Activated naive CD8-positive, alpha-beta T cell treated with anti-CD3 and anti-CD28 coated beads, Interleukin-2, amount 50 U/mL, for 24 hours (primary cell): ENCODE results near the gene OXCT1.
"Not testable (repeated sequence)": the region's sequence is repeated elsewhere in the genome, so short reads cannot be mapped to it uniquely, and the experiment has no call there.

Source experiments
- ATAC-seq: fragments of 150-1000 bp; cut with Tn5 transposase; one replicate; pipeline ENCODE4 v1.10.0; 2021
- DNase-seq: peaks from one replicate; pipeline ENCODE4 v3.0.0; 2021
- H3K27ac Mint-ChIP-seq: one replicate; pipeline ENCODE4 v1.8.0; 2021; ENCODE audit warnings: mild to moderate bottlenecking, mixed read lengths
- H3K27me3 Mint-ChIP-seq: one replicate; pipeline ENCODE4 v1.8.0; 2021; ENCODE audit warnings: mixed read lengths
- H3K36me3 Mint-ChIP-seq: one replicate; pipeline ENCODE4 v1.8.0; 2021; ENCODE audit warnings: low read depth, mixed read lengths
- H3K4me1 Mint-ChIP-seq: one replicate; pipeline ENCODE4 v1.8.0; 2021; ENCODE audit warnings: mixed read lengths
- H3K4me3 Mint-ChIP-seq: one replicate; pipeline ENCODE4 v1.8.0; 2021; ENCODE audit warnings: mild to moderate bottlenecking, moderate library complexity, mixed read lengths
- H3K9me3 Mint-ChIP-seq: one replicate; pipeline ENCODE4 v1.8.0; 2021; ENCODE audit warnings: mixed read lengths

Gene OXCT1

GRCh38 chr5:41852293-41852692 lies 17.9 kb downstream of the OXCT1 start:
- peaks cover 25% of the 10 kb centered on the region for H3K4me1 Mint-ChIP-seq
- DNase-seq, result no peak
- peak overlapping the region; percentile 31 for H3K27ac Mint-ChIP-seq
- peaks cover 55% of the 10 kb centered on the region for H3K36me3 Mint-ChIP-seq
- H3K9me3 Mint-ChIP-seq, result no peaks in the 10 kb centered on the region
- H3K27me3 Mint-ChIP-seq, result no peaks in the 10 kb centered on the region
- no peak overlapping the region for H3K4me3 Mint-ChIP-seq
- no peak for ATAC-seq

- Mint-ChIP-seq H3K4me3 (peak overlapping the region; percentile 5), H3K27ac (peak overlapping the region; percentile 93), H3K36me3 (peaks cover 59% of the 10 kb centered on the region), H3K27me3 (no peaks in the 10 kb centered on the region), H3K9me3 (no peaks in the 10 kb centered on the region), H3K4me1 (peaks cover 25% of the 10 kb centered on the region)
- DNase-seq (no peak), ATAC-seq (peak; percentile 82)
Measured at GRCh38 chr5:41851116-41851515, 19.1 kb downstream of the OXCT1 start.

- no peak for DNase-seq
- ATAC-seq, result no peak
- Mint-ChIP-seq H3K4me3 (no peak overlapping the region), H3K4me1 (peaks cover 25% of the 10 kb centered on the region), H3K36me3 (peaks cover 52% of the 10 kb centered on the region), H3K27ac (no peak overlapping the region), H3K27me3 (no peaks in the 10 kb centered on the region), H3K9me3 (no peaks in the 10 kb centered on the region)
Measured at GRCh38 chr5:41848983-41849382, 21.2 kb downstream of the OXCT1 start.

- H3K27me3 Mint-ChIP-seq, ATAC-seq, H3K4me3 Mint-ChIP-seq, H3K27ac Mint-ChIP-seq, DNase-seq, H3K9me3 Mint-ChIP-seq: not testable (repeated sequence)
- H3K36me3 Mint-ChIP-seq, result peaks cover 33% of the 10 kb centered on the region
- peaks cover 13% of the 10 kb centered on the region for H3K4me1 Mint-ChIP-seq
Measured at GRCh38 chr5:41845751-41846150, 24.5 kb downstream of the OXCT1 start.

- ATAC-seq (no peak), DNase-seq (no peak)
- Mint-ChIP-seq H3K4me3 (no peak overlapping the region), H3K27ac (no peak overlapping the region), H3K27me3 (no peaks in the 10 kb centered on the region), H3K36me3 (peaks cover 31% of the 10 kb centered on the region), H3K9me3 (no peaks in the 10 kb centered on the region), H3K4me1 (peaks cover 13% of the 10 kb centered on the region)
Measured at GRCh38 chr5:41844502-41844901, 25.7 kb downstream of the OXCT1 start.

- H3K4me3 Mint-ChIP-seq, result no peak overlapping the region
- ATAC-seq, result no peak
- no peaks in the 10 kb centered on the region for H3K9me3 Mint-ChIP-seq
- H3K4me1 Mint-ChIP-seq, result peaks cover 13% of the 10 kb centered on the region
- DNase-seq, result no peak
- H3K27me3 Mint-ChIP-seq, result no peaks in the 10 kb centered on the region
- no peak overlapping the region for H3K27ac Mint-ChIP-seq
- H3K36me3 Mint-ChIP-seq, result peaks cover 30% of the 10 kb centered on the region
Measured at GRCh38 chr5:41843456-41844370, 26.5 kb downstream of the OXCT1 start.

GRCh38 chr5:41842777-41843176 lies 27.4 kb downstream of the OXCT1 start:
- peaks cover 38% of the 10 kb centered on the region for H3K36me3 Mint-ChIP-seq
- no peak overlapping the region for H3K27ac Mint-ChIP-seq
- no peaks in the 10 kb centered on the region for H3K27me3 Mint-ChIP-seq
- peaks cover 17% of the 10 kb centered on the region for H3K4me1 Mint-ChIP-seq
- no peak for DNase-seq
- no peaks in the 10 kb centered on the region for H3K9me3 Mint-ChIP-seq
- no peak overlapping the region for H3K4me3 Mint-ChIP-seq
- ATAC-seq, result no peak

GRCh38 chr5:41841325-41841724 lies 28.9 kb downstream of the OXCT1 start:
- no peak for ATAC-seq

GRCh38 chr5:41840251-41840650 lies 30.0 kb downstream of the OXCT1 start:
- DNase-seq, result no peak
- H3K4me3 Mint-ChIP-seq, result no peak overlapping the region
- H3K4me1 Mint-ChIP-seq, result peaks cover 27% of the 10 kb centered on the region
- H3K36me3 Mint-ChIP-seq, result peaks cover 38% of the 10 kb centered on the region
- H3K27ac Mint-ChIP-seq, result no peak overlapping the region
- no peaks in the 10 kb centered on the region for H3K9me3 Mint-ChIP-seq
- ATAC-seq, result no peak
- H3K27me3 Mint-ChIP-seq, result no peaks in the 10 kb centered on the region

More at GRCh38 chr5:41841325-41841724, 28.9 kb downstream of the OXCT1 start:
- H3K27me3 Mint-ChIP-seq, result no peaks in the 10 kb centered on the region
- no peak for DNase-seq
- no peak overlapping the region for H3K4me3 Mint-ChIP-seq
- no peak overlapping the region for H3K27ac Mint-ChIP-seq
- no peaks in the 10 kb centered on the region for H3K9me3 Mint-ChIP-seq
- peaks cover 21% of the 10 kb centered on the region for H3K4me1 Mint-ChIP-seq
- H3K36me3 Mint-ChIP-seq, result peaks cover 38% of the 10 kb centered on the region

GRCh38 chr5:41837793-41838192 lies 32.4 kb downstream of the OXCT1 start:
- H3K36me3 Mint-ChIP-seq, result peaks cover 56% of the 10 kb centered on the region

GRCh38 chr5:41835645-41836044 lies 34.6 kb downstream of the OXCT1 start:
- ATAC-seq, result peak; percentile 93
- H3K27me3 Mint-ChIP-seq, result no peaks in the 10 kb centered on the region
- H3K36me3 Mint-ChIP-seq, result peaks cover 66% of the 10 kb centered on the region
- H3K4me3 Mint-ChIP-seq, result no peak overlapping the region
- H3K9me3 Mint-ChIP-seq, result no peaks in the 10 kb centered on the region
- peaks cover 21% of the 10 kb centered on the region for H3K4me1 Mint-ChIP-seq
- peak; percentile 20 for DNase-seq
- H3K27ac Mint-ChIP-seq, result no peak overlapping the region

More at GRCh38 chr5:41837793-41838192, 32.4 kb downstream of the OXCT1 start:
- H3K9me3 Mint-ChIP-seq, result no peaks in the 10 kb centered on the region
- H3K4me3 Mint-ChIP-seq, result no peak overlapping the region
- DNase-seq (no peak), ATAC-seq (no peak)
- H3K27me3 Mint-ChIP-seq, result no peaks in the 10 kb centered on the region
- no peak overlapping the region for H3K27ac Mint-ChIP-seq
- H3K4me1 Mint-ChIP-seq, result peaks cover 29% of the 10 kb centered on the region

- Mint-ChIP-seq H3K27ac (no peak overlapping the region), H3K9me3 (no peaks in the 10 kb centered on the region), H3K27me3 (no peaks in the 10 kb centered on the region), H3K4me3 (no peak overlapping the region), H3K36me3 (peaks cover 65% of the 10 kb centered on the region), H3K4me1 (peaks cover 16% of the 10 kb centered on the region)
- DNase-seq (no peak), ATAC-seq (no peak)
Measured at GRCh38 chr5:41834506-41834905, 35.7 kb downstream of the OXCT1 start.

GRCh38 chr5:41832430-41832829 lies 37.8 kb downstream of the OXCT1 start:
- DNase-seq, result no peak
- Mint-ChIP-seq H3K4me3 (no peak overlapping the region), H3K4me1 (peaks cover 13% of the 10 kb centered on the region), H3K27ac (peak overlapping the region; percentile 23), H3K27me3 (no peaks in the 10 kb centered on the region), H3K9me3 (no peaks in the 10 kb centered on the region), H3K36me3 (peaks cover 55% of the 10 kb centered on the region)
- no peak for ATAC-seq

- no peak overlapping the region for H3K4me3 Mint-ChIP-seq
- DNase-seq (no peak), ATAC-seq (no peak)
- H3K27me3 Mint-ChIP-seq, result no peaks in the 10 kb centered on the region
- no peak overlapping the region for H3K27ac Mint-ChIP-seq
- H3K9me3 Mint-ChIP-seq, result no peaks in the 10 kb centered on the region
- H3K36me3 Mint-ChIP-seq, result peaks cover 61% of the 10 kb centered on the region
- H3K4me1 Mint-ChIP-seq, result peaks cover 8% of the 10 kb centered on the region
Measured at GRCh38 chr5:41831155-41831554, 39.1 kb downstream of the OXCT1 start.

GRCh38 chr5:41827792-41828191 lies 42.4 kb downstream of the OXCT1 start:
- no peak overlapping the region for H3K27ac Mint-ChIP-seq
- H3K36me3 Mint-ChIP-seq, result peaks cover 68% of the 10 kb centered on the region
- H3K4me3 Mint-ChIP-seq, result no peak overlapping the region
- H3K4me1 Mint-ChIP-seq, result no peaks in the 10 kb centered on the region
- no peak for ATAC-seq
- H3K27me3 Mint-ChIP-seq, result no peaks in the 10 kb centered on the region
- H3K9me3 Mint-ChIP-seq, result no peaks in the 10 kb centered on the region
- DNase-seq, result no peak
